ENCODE measurements around the gene MAGEA2. TPM values are rescaled to one million over a fixed set of nuclear protein-coding genes. Genes with fewer than 3 reads are reported as not detected.

MAGEA2 gene, protein sequence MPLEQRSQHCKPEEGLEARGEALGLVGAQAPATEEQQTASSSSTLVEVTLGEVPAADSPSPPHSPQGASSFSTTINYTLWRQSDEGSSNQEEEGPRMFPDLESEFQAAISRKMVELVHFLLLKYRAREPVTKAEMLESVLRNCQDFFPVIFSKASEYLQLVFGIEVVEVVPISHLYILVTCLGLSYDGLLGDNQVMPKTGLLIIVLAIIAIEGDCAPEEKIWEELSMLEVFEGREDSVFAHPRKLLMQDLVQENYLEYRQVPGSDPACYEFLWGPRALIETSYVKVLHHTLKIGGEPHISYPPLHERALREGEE
- not detected in 2 replicates for total RNA-seq

DNA sequence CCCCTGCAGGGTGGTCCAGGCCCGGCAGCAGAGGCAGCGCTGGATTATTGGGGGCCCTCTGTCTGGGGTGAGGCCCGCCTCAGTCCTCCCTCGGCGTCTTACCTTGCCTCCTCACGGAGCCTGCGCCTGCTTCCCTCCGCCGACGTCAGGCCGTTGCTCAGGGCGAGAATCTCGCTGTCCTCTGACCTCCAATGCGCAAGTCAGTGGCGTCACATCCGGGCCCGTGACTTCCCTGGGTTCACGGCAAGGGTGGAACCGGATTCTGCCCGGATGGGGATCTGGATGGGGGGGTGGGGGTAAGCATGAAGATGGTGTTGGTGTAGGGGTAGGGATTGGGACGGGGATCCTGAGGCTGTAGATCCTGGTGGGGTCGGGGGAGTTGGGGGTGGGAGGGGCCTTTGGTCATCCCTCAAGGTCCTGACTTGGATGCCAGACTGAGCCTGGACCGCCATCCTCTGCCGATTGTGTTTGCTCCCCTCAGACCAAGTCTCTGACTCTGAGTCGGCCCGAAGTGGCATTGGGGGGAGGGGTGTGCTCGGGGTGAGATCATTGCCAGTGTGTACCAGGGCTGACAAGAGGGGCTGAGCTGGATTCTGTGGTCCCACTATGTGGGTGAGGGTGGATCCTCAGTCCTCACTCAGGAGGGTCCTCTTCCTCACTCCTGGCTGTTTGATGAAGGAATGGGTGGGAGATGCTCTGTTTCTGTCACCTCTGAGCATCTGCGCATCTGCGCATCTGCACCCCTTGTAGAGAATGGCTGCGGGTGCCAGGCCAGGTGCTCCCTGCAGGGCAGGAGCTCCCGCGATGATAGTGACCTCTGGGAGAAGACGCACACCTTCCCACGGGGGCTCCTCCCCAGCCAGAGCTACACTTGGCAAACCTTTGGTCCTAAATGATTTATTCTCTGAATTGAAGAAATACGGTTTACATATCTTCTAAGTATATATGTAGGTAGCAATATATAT is at the start of gene MAGEA2:
MAGEA2 (minus strand) TSS at position 157 of the 965 bp plus-strand sequence. CDS start 2,479 bp downstream, outside the sequence.

DNA sequence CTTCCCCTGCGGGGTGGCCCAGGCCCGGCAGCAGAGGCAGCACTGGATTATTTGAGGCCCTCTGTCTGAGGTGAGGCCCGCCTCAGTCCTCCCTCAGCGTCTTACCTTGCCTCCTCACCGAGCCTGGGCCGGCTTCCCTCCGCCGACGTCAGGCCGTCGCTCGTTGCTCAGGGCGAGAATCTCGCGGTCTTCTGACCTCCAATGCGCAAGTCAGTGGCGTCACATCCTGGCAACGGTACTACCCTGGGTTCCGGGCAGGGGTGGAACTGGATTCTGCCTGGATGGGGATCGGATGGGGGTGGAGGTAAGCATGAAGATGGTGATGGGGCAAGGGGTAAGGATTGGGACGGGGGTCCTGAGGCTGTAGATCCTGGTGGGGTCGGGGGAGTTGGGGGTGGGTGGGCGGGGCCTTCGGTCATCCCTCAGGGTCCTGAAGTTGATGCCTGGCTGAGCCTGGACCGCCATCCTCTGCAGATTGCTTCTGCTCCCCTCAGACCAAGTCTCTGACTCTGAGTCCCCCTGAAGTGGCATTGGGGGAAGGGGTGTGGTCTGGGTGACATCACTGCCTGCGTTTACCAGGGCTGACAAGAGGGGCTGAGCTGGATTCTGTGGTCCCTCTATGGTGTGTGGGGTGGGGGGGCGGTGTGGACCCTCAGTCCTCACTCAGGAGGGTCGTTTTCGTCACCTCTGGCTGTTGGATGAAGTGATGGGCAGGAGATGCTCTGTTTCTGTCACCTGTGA is 16.1 kb upstream of the MAGEA2 start, which contains the start of gene MAGEA6:
MAGEA6 (minus strand) TSS at position 141 of the 741 bp plus-strand sequence. CDS start 2,039 bp downstream, outside the sequence.

DNA sequence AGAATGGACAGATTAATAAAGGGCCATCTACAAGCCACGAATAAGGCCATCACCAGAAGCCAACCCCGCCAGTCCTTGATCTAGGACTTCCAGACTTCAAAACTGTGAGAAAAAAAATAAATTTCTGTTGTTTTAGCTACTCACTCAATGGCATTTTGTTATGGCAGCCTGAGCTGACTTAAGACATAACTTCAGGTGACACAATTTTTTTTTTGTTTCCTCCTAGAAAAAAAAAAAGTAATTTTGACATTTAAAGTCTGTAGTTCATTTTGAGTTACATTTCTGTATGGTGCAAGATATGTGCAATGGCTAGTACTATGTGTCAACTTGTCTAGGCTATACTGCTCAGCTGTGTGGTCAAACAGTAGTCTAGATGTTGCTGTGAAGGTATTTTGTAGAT is 5.3 kb upstream of the MAGEA2 start, which contains the start of gene CSAG3:
CSAG3 (plus strand) TSS at position 301 of the 400 bp plus-strand sequence.

DNA sequence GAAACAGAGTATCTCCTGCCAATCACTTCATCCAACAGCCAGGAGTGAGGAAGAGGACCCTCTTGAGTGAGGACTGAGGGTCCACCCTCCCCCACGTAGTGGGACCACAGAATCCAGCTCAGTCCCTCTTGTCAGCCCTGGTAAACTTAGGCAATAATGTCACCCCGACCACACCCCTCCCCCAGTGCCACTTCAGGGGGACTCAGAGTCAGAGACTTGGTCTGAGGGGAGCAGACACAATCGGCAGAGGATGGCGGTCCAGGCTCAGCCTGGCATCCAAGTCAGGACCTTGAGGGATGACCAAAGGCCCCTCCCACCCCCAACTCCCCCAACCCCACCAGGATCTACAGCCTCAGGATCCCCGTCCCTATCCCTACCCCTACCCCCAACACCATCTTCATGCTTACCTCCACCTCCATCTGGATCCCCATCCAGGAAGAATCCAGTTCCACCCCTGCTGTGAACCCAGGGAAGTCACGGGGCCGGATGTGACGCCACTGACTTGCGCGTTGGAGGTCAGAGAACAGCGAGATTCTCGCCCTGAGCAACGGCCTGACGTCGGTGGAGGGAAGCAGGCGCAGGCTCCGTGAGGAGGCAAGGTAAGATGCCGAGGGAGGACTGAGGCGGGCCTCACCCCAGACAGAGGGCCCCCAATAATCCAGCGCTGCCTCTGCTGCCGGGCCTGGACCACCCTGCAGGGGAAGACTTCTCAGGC is 20.2 kb downstream of the MAGEA2 start, which contains the start of the genes CSAG1 and MAGEA12:
CSAG1 (minus strand) TSS at position 461 of the 715 bp plus-strand sequence. CDS start 1,261 bp downstream, outside the sequence.
MAGEA12 (plus strand) TSS at position 497 of the 715 bp plus-strand sequence. CDS start 2,405 bp downstream, outside the sequence.

DNA sequence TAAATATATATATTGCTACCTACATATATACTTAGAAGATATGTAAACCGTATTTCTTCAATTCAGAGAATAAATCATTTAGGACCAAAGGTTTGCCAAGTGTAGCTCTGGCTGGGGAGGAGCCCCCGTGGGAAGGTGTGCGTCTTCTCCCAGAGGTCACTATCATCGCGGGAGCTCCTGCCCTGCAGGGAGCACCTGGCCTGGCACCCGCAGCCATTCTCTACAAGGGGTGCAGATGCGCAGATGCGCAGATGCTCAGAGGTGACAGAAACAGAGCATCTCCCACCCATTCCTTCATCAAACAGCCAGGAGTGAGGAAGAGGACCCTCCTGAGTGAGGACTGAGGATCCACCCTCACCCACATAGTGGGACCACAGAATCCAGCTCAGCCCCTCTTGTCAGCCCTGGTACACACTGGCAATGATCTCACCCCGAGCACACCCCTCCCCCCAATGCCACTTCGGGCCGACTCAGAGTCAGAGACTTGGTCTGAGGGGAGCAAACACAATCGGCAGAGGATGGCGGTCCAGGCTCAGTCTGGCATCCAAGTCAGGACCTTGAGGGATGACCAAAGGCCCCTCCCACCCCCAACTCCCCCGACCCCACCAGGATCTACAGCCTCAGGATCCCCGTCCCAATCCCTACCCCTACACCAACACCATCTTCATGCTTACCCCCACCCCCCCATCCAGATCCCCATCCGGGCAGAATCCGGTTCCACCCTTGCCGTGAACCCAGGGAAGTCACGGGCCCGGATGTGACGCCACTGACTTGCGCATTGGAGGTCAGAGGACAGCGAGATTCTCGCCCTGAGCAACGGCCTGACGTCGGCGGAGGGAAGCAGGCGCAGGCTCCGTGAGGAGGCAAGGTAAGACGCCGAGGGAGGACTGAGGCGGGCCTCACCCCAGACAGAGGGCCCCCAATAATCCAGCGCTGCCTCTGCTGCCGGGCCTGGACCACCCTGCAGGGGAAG is 39.5 kb downstream of the MAGEA2 start, which contains the start of gene MAGEA2B:
MAGEA2B (plus strand) TSS at position 814 of the 973 bp plus-strand sequence. CDS start 2,479 bp downstream, outside the sequence.

DNA sequence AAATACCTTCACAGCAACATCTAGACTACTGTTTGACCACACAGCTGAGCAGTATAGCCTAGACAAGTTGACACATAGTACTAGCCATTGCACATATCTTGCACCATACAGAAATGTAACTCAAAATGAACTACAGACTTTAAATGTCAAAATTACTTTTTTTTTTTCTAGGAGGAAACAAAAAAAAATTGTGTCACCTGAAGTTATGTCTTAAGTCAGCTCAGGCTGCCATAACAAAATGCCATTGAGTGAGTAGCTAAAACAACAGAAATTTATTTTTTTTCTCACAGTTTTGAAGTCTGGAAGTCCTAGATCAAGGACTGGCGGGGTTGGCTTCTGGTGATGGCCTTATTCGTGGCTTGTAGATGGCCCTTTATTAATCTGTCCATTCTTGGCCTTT is 44.5 kb downstream of the MAGEA2 start, which contains the start of gene CSAG2:
CSAG2 (minus strand) TSS at position 101 of the 400 bp plus-strand sequence. CDS start 161 bp downstream, outside the sequence.

Other genes starting within 250 kb of the MAGEA2 start
- gene GABRQ, start 115.9 kb downstream of the MAGEA2 start, total RNA-seq, result under 0.01 TPM in 1 of 2 replicates, not detected in the other
- gene MAGEA3, start 55.0 kb downstream of the MAGEA2 start, total RNA-seq, result not detected in 2 replicates
- not detected in 2 replicates for gene CSAG2, start 44.6 kb downstream of the MAGEA2 start, total RNA-seq
- not detected in 2 replicates for gene MAGEA2B, start 39.2 kb downstream of the MAGEA2 start, total RNA-seq
- not detected in 2 replicates for gene CSAG1, start 20.1 kb downstream of the MAGEA2 start, total RNA-seq
- not detected in 2 replicates for gene MAGEA12, start 20.1 kb downstream of the MAGEA2 start, total RNA-seq
- gene CSAG3, start 5.4 kb upstream of the MAGEA2 start, total RNA-seq, result not detected in 2 replicates
- gene MAGEA6, start 15.8 kb upstream of the MAGEA2 start, total RNA-seq, result not detected in 2 replicates
- gene CETN2, start 76.9 kb upstream of the MAGEA2 start, total RNA-seq, result 28.0 and 31.3 TPM in 2 replicates
- gene NSDHL, start 77.2 kb upstream of the MAGEA2 start, total RNA-seq, result 11.6 and 13.7 TPM in 2 replicates
- 4.8 and 10.7 TPM in 2 replicates for gene ZNF185, start 144.2 kb upstream of the MAGEA2 start, total RNA-seq
- gene PNMA5, start 240.3 kb upstream of the MAGEA2 start, total RNA-seq, result not detected in 2 replicates

All from smooth muscle cell of the pulmonary artery (primary cell).